Astrocyte (in vitro differentiated cells and primary cell): ENCODE measurements around the gene KLK7. TPM values are rescaled to one million over a fixed set of nuclear protein-coding genes. Genes with fewer than 3 reads are reported as not detected.

ENCODE experiments used
- DNase-seq: peaks from one replicate; pipeline ENCODE4 v3.0.0-alpha.2; 2010; ENCODE audit warnings: low read depth
- FAIRE-seq: peaks from 2 replicates; lab custom pipeline; 2011; peaks lifted over from hg19 to GRCh38; lab: Jason Lieb, UNC
- H2AFZ ChIP-seq: 2 replicates; pipeline ENCODE4 v1.6.0; 2012; ENCODE audit warnings: low read depth, low read length, inconsistent platforms
- H3K27ac ChIP-seq: 2 replicates; pipeline ENCODE4 v1.5.1; 2011; ENCODE audit warnings: low read depth, low read length, inconsistent platforms
- H3K27me3 ChIP-seq: 2 replicates; pipeline ENCODE4 v1.6.0; 2011; ENCODE audit warnings: low read length, inconsistent platforms; ENCODE audit not compliant: insufficient read depth
- H3K36me3 ChIP-seq: 2 replicates; pipeline ENCODE4 v1.5.1; 2011; ENCODE audit warnings: low read length, inconsistent platforms; ENCODE audit not compliant: insufficient read depth
- H3K4me1 ChIP-seq: 2 replicates; pipeline ENCODE4 v1.5.1; 2011; ENCODE audit warnings: low read length, inconsistent platforms; ENCODE audit not compliant: insufficient read depth
- H3K4me2 ChIP-seq: 2 replicates; pipeline ENCODE4 v1.6.0; 2012; ENCODE audit warnings: low read length, inconsistent platforms
- H3K4me3 ChIP-seq: 2 replicates; pipeline ENCODE4 v1.5.1; 2011; ENCODE audit warnings: low read depth, mild to moderate bottlenecking, low read length, inconsistent platforms; ENCODE audit not compliant: insufficient read depth
- H3K79me2 ChIP-seq: 2 replicates; pipeline ENCODE4 v1.6.0; 2012; ENCODE audit warnings: mild to moderate bottlenecking, low read length, inconsistent platforms; ENCODE audit not compliant: insufficient read depth
- H3K9ac ChIP-seq: 2 replicates; pipeline ENCODE4 v1.6.0; 2012; ENCODE audit warnings: mild to moderate bottlenecking, low read length, inconsistent platforms
- H3K9me3 ChIP-seq: 2 replicates; pipeline ENCODE4 v1.5.1; 2012; ENCODE audit warnings: low read depth, mild to moderate bottlenecking, low read length, inconsistent platforms; ENCODE audit not compliant: insufficient read depth
- H4K20me1 ChIP-seq: 2 replicates; pipeline ENCODE4 v1.6.0; 2012; ENCODE audit warnings: low read length, inconsistent platforms; ENCODE audit not compliant: insufficient read depth
- H3K27ac Mint-ChIP-seq: one replicate; pipeline ENCODE4 v1.8.0; 2021; ENCODE audit warnings: mild to moderate bottlenecking, mixed read lengths; ENCODE audit not compliant: unreplicated experiment
- H3K27me3 Mint-ChIP-seq: one replicate; pipeline ENCODE4 v1.8.0; 2021; ENCODE audit warnings: low read depth, mixed read lengths; ENCODE audit not compliant: unreplicated experiment
- H3K36me3 Mint-ChIP-seq: one replicate; pipeline ENCODE4 v1.8.0; 2021; ENCODE audit warnings: low read depth, mixed read lengths; ENCODE audit not compliant: unreplicated experiment
- H3K4me1 Mint-ChIP-seq: one replicate; pipeline ENCODE4 v1.8.0; 2021; ENCODE audit warnings: low read depth, mixed read lengths; ENCODE audit not compliant: unreplicated experiment
- H3K4me3 Mint-ChIP-seq: one replicate; pipeline ENCODE4 v1.8.0; 2021; ENCODE audit warnings: mild to moderate bottlenecking, moderate library complexity, mixed read lengths; ENCODE audit not compliant: unreplicated experiment
- H3K9me3 Mint-ChIP-seq: one replicate; pipeline ENCODE4 v1.8.0; 2021; ENCODE audit warnings: mild to moderate bottlenecking, mixed read lengths; ENCODE audit not compliant: unreplicated experiment
- EZH2 ChIP-seq: IDR thresholded peaks from 2 replicates; pipeline ENCODE4 v1.6.1; 2012; ENCODE audit warnings: mild to moderate bottlenecking, low read length, inconsistent platforms; ENCODE audit not compliant: insufficient read depth
- total RNA-seq: library from RNA; stranded (reverse); gene quantifications from 2 replicates; pipeline ENCODE4 v1.2.1, GENCODE V29; 2021
- TF ChIP-seq, protein P1 (sequence below): IDR thresholded peaks from 2 replicates; pipeline ENCODE4 v1.5.1; 2011; ENCODE audit warnings: low read depth, mild to moderate bottlenecking, inconsistent platforms, low read length, moderate library complexity; ENCODE audit not compliant: insufficient read depth

The KLK7 gene
- total RNA-seq, 1 donor from 2014 or later = not detected

DNA sequence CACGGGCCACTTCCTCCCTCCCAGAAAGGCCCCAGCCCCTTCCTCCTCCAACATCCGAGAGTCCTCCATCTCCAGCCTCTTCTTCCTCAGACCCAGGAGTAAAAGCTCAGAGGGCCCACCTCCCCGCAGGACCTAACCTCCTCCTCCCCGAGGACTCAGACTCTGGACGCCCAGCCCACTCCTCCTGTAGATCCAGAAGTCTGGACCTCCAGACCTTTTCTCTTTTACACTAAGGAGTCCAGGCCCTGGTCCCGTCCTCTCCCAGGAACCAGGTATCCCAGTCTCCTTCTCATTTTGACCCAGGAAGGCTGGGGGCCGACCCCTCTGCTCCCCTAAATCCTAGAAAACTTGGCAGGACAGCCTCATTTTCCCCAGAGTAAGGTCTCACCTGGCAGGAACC, 19.6 kb upstream of the KLK7 start:
- Histone ChIP-seq H4K20me1 (no peaks in the 10 kb centered on the region), H3K9ac (no peak overlapping the region), H3K27me3 (no peaks in the 10 kb centered on the region), H3K79me2 (no peaks in the 10 kb centered on the region), H3K9me3 (peaks cover 5% of the 10 kb centered on the region), H3K27ac (no peak overlapping the region), H2AFZ (no peak overlapping the region), H3K36me3 (no peaks in the 10 kb centered on the region), H3K4me2 (no peak overlapping the region), H3K4me3 (no peak overlapping the region), H3K4me1 (no peaks in the 10 kb centered on the region)
- Mint-ChIP-seq H3K27me3 (peaks cover 40% of the 10 kb centered on the region), H3K36me3 (no peaks in the 10 kb centered on the region), H3K4me1 (peaks cover 3% of the 10 kb centered on the region), H3K27ac (no peak overlapping the region), H3K9me3 (peaks cover 1% of the 10 kb centered on the region), H3K4me3 (no peak overlapping the region)
- FAIRE-seq = no peak
- no peak for TF ChIP-seq EZH2
- TF ChIP-seq, protein P1, sequence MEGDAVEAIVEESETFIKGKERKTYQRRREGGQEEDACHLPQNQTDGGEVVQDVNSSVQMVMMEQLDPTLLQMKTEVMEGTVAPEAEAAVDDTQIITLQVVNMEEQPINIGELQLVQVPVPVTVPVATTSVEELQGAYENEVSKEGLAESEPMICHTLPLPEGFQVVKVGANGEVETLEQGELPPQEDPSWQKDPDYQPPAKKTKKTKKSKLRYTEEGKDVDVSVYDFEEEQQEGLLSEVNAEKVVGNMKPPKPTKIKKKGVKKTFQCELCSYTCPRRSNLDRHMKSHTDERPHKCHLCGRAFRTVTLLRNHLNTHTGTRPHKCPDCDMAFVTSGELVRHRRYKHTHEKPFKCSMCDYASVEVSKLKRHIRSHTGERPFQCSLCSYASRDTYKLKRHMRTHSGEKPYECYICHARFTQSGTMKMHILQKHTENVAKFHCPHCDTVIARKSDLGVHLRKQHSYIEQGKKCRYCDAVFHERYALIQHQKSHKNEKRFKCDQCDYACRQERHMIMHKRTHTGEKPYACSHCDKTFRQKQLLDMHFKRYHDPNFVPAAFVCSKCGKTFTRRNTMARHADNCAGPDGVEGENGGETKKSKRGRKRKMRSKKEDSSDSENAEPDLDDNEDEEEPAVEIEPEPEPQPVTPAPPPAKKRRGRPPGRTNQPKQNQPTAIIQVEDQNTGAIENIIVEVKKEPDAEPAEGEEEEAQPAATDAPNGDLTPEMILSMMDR = no peak
- DNase-seq = no peak

DNA sequence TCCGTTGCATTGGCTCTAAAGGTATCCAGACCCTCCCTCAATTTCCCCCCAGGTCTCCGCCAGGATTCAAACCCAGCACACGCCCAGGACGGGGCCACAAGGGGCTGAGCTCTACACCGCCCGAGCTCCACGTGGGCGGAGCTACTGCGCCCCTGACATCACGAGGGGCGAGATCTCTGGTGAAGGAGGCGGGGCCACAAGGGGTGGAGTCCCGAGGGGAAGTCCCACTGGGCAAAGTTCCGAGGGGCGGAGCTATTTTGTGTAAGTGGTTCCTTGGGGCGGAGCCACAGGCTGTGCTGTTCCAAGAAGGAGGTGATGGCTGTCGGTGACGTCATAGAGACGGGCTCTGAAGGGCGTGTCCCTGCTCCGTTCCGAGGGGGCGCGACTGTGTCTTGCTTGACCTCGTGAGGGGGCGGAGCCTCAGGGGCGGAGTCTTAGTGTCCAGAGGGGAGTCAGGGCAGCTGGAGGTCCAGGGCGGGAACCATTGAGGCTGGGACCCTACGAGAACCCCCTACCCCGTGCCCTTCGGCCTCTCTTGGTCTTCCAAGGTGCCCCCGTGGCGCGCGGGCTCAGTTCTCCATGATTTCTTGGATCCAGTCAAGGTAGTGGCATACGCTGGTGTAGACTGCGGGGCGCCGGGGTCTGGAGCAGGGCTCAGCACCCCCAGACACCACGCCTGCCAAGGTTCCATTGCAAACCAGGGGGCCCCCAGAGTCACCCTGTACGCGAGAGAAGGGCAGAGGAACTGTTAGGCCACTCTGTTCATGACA, 19.0 kb upstream of the KLK7 start:
- H2AFZ ChIP-seq = no peak overlapping the region
- H3K4me3 Mint-ChIP-seq = no peak overlapping the region
- no peak for DNase-seq
- no peaks in the 10 kb centered on the region for H3K4me1 ChIP-seq
- H3K9me3 Mint-ChIP-seq = peaks cover 1% of the 10 kb centered on the region
- H3K27me3 ChIP-seq = no peaks in the 10 kb centered on the region
- peaks cover 5% of the 10 kb centered on the region for H3K9me3 ChIP-seq
- no peak overlapping the region for H3K9ac ChIP-seq
- H3K4me1 Mint-ChIP-seq = peaks cover 3% of the 10 kb centered on the region
- no peak overlapping the region for H3K4me3 ChIP-seq
- H4K20me1 ChIP-seq = no peaks in the 10 kb centered on the region
- no peaks in the 10 kb centered on the region for H3K79me2 ChIP-seq
- H3K4me2 ChIP-seq = no peak overlapping the region
- H3K36me3 ChIP-seq = no peaks in the 10 kb centered on the region
- no peak overlapping the region for H3K27ac ChIP-seq
- FAIRE-seq = no peak
- no peak overlapping the region for H3K27ac Mint-ChIP-seq
- TF ChIP-seq, protein P1 = no peak
- H3K36me3 Mint-ChIP-seq = no peaks in the 10 kb centered on the region
- H3K27me3 Mint-ChIP-seq = peaks cover 44% of the 10 kb centered on the region

DNA sequence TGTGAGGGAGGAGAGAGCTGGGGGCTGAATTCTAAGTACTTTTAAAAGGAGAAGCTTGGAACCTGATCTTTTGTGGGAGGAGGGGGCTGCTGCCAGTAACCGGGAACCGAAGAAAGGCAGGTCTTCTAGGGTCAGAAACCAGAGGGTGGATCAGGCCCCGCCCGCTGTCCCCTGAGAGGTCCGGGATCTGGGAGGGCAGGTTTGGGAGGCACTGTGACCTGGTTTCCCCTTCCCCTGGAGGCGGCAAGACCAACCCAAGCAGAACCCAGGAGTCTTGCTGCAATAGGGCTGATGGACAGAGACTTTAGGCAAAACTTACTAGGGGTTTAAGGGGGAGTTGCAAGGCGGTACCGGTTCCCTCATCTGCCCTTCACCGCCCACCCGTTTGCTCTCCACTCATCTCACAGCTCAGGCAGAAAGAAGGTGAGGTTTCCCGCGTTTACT, 18.4 kb upstream of the KLK7 start:
- H3K27ac Mint-ChIP-seq = no peak overlapping the region
- Histone ChIP-seq H3K27me3 (no peaks in the 10 kb centered on the region), H3K27ac (no peak overlapping the region), H3K4me3 (no peak overlapping the region), H3K79me2 (no peaks in the 10 kb centered on the region), H3K9ac (no peak overlapping the region), H3K4me2 (no peak overlapping the region), H4K20me1 (no peaks in the 10 kb centered on the region), H3K36me3 (no peaks in the 10 kb centered on the region), H2AFZ (no peak overlapping the region), H3K9me3 (peaks cover 5% of the 10 kb centered on the region), H3K4me1 (no peaks in the 10 kb centered on the region)
- no peak overlapping the region for H3K4me3 Mint-ChIP-seq
- H3K4me1 Mint-ChIP-seq = peaks cover 3% of the 10 kb centered on the region
- peaks cover 46% of the 10 kb centered on the region for H3K27me3 Mint-ChIP-seq
- FAIRE-seq (no peak), DNase-seq (no peak)
- H3K9me3 Mint-ChIP-seq = peaks cover 1% of the 10 kb centered on the region
- no peak for TF ChIP-seq EZH2
- TF ChIP-seq, protein P1 = no peak
- no peaks in the 10 kb centered on the region for H3K36me3 Mint-ChIP-seq
